Sigmoid colon (tissue), 4 donors: ENCODE measurements around the gene FBXO44.

Experiments
- POLR2A ChIP-seq, 2 donors: fragments of 450-650 bp; IDR thresholded peaks; one replicate each; pipeline ENCODE4 v1.6.1; 2016; ENCODE audit warnings: antibody characterized with exemption in 2 of 2, mild to moderate bottlenecking in 2 of 2, moderate library complexity in 2 of 2
- POLR2AphosphoS5 ChIP-seq, 4 donors: sonication (generic); formaldehyde crosslinking; IDR thresholded peaks; one replicate each; pipeline ENCODE4 v1.6.1; 2017; ENCODE audit warnings: antibody characterized with exemption in 4 of 4
- TF ChIP-seq, protein P1 (sequence below), 4 experiments: fragments of 450-650 bp in 3 of 4; fragments of 200-600 bp in 1 of 4; IDR thresholded peaks; one replicate each; pipeline ENCODE4 v1.5.1; 2016 to 2019; ENCODE audit warnings: antibody characterized with exemption in 4 of 4, mild to moderate bottlenecking in 3 of 4, moderate library complexity in 2 of 4

DNA sequence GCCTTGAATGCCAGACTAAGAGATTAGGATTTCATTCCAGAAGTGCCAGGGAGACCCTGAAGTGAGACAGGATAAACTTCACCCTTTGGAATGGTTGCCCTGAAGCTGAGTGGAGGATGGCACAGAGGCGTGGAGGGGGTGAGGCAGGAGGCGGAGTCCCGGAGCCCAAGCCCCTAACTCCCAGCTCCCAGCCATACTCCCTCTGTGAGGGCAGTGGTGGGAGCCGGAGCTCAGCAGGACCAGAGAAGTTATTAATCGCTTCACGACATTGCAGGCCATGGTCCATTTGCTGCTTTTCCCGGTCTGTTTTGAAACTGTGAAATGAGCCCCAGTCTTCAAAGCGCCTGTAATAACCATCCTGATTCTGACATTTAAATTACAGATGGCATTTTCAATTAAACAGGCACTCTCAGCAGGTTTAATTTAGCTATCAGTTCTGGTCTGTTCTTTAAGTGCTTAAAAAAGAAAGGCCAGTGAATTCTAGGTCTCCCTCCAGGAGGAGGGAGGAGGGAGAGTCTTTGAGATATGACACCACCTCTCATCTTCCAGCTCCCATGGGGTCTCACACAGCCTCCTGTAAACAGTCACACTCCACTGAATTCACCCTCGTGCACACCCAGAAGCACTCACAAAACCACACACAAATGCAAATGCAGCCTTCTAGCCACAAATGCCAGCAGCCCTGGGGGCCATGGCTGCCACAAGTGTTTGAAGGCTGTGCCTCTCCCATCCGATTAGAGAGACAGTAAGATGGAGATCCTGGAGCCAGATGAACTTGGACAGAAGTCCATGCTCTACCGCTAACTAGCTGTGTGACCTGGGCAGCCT lies 20.1 kb upstream of the FBXO44 start:
- TF ChIP-seq POLR2A (IDR thresholded peaks at IDR 0.05) (no peak), POLR2AphosphoS5 (IDR thresholded peaks at IDR 0.05) (no peak)
- TF ChIP-seq, protein P1, sequence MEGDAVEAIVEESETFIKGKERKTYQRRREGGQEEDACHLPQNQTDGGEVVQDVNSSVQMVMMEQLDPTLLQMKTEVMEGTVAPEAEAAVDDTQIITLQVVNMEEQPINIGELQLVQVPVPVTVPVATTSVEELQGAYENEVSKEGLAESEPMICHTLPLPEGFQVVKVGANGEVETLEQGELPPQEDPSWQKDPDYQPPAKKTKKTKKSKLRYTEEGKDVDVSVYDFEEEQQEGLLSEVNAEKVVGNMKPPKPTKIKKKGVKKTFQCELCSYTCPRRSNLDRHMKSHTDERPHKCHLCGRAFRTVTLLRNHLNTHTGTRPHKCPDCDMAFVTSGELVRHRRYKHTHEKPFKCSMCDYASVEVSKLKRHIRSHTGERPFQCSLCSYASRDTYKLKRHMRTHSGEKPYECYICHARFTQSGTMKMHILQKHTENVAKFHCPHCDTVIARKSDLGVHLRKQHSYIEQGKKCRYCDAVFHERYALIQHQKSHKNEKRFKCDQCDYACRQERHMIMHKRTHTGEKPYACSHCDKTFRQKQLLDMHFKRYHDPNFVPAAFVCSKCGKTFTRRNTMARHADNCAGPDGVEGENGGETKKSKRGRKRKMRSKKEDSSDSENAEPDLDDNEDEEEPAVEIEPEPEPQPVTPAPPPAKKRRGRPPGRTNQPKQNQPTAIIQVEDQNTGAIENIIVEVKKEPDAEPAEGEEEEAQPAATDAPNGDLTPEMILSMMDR (IDR thresholded peaks at IDR 0.05): no peak
